HL-60/S4 treated with retinoic acid at 250 ng/mL for 4 days and 3 days (cell line): ENCODE data around the gene RGS19.

ENCODE experiments used
- in situ Hi-C: fragments of 300-500 bp; cut with MboI; formaldehyde crosslinking; loops from 2 replicates; pipeline ENCODE4 v1.7.0; 2022; ENCODE audit warnings: low sequenced_read_pairs

RGS19 gene

DNA sequence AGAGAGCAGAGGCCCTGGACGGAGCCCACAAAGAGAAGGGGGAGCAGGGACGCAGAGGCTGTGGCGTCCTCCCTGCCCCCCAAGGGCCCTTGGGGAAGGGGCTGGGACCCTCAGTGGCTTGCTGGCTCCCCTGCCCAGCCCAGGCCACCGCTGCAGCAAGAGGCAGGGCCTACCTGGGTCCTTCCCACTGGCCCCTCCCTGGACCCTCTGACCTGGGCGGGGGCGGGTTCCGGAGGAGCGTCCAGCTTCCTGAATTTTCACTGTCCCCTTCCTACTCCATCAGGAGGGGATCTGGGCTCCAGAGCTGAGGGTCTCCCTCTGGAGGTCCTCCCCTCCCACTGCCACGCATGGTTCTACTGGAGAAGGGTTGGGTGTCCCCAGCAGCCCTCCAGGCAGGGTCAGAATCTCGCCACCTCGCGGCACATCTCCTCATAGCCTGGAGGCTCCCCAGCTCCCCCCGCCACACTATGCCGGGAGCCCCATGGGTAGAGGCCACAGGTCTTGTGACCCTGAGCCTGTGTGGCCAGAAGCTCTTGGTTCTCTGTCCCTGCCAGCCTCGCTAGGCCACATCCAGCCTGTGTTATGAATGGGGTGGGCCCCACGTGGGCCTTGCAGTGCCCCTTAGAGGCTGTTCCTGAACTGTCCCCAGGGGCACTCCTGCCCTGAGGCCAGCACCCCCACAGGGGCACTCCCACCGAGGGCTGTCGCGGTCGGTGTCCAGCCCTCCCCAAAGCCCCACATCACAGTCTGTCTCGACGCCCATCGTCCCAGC lies 28.9 kb downstream of the RGS19 start:
- in situ Hi-C loops = no loop called here

DNA sequence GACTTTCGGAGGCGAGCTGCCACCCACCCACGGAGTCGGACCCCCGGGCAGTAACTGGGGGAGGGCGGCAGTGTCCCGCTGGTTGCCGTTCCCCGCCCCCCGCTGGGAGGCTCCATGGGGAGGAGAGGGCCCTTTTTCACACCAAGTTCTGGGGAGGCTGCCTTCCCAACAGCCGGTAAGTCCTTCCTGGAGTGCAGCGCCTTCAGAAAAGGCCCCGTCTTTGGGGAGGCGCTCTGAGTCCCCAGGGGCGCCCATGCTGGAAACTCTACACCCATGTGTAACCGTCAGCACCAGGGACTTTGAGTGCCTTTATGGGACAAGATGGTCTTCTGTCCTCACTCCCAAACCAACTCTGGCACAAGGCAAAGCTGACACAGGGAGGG lies 29.4 kb downstream of the RGS19 start:
- in situ Hi-C loops = no loop called here

DNA sequence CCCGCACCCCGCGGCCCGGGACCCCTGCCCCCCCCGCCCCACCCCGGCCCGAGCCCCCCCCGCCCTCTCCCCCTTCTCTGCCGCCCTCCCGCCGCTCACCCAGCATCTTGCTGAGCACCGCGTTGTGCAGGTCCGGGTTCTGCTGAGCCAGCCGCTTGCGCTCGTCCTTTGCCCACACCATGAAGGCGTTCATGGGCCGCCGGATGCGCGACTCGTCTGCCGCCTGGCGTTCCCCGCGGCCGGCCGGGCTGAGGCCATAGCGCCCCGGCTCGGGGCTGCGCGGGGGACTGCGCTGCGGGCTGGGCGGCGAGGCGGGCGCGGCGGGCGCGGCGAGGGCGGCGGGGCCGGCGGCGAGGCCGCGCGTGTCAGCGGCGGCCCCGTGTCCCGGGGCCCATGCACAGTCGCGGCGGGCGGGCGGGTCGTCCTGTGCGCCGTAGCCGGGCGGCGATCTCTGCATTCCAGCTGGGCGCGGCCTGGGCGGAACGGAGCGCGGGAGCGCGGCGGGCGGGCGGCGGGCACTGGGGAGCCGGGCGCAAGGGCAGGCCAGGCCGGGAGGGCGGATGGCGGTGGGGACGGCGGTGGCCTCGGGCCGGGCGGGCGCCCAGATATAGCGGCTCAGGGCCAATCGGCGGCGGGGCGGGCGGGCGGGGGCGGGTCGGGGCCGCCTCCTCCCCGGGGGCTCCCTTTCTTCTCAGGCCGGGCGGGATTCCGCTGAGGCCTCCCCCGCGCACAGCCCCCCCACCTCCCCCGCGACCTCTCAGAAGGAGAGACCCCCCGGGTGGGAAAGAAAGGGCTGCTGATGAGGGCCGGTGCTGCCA lies 30.0 kb downstream of the RGS19 start, which contains the start of gene SOX18:
TSS of gene SOX18 (minus strand) at position 580 of the 818 bp plus-strand sequence. CDS start at position 457, 123 bp downstream.
- in situ Hi-C loops = no loop called here

DNA sequence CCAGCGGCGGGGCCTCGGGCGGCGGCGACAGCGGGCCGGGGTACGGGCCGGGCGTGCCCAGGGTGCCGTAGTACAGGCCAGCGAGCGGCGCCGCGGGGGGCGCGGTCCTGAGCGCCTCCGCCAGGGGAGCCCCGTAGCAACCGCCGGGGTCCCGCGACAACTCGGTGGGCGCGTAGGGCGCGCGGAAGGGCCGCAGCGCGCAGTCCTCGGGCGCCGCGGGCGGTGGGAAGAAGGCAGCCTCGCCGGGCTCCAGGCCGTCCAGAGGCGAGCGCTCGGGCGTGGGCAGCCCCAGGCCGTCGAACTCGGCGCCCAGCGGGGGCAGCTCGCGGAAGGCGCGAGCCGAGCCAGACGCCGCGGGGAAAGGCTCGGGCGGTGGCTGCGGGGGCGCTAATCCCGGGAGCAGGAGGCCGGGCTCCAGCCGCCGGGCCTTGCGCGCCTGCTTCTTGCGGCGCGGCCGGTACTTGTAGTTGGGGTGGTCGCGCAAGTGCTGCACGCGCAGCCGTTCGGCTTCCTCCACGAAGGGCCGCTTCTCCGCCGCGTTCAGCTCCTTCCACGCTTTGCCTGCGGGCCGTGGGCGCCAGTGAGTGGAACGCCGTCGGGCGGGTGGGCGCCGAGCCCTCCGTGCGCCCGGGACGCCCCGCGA lies 30.8 kb downstream of the RGS19 start:
- in situ Hi-C loops = no loop called here

DNA sequence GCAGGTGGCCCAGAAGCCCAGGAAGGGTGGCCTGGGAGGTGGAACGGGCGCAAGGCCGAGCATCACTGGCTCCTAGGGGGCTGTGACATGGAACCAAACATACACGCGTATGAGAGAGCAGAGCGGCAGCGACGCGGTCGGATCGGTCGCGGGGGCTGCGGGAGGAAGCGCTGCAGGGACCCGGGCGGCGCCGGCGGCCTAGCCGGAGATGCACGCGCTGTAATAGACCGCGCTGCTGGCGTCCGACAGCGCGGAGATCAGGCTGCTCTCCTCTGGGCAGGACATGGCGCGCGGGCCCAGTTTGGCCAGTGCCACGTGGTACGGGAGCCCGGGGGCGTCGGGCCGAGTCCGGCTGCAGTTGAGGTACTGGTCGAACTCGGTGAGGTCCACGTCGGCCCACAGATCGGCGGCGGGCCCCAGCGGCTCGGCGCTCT lies 31.3 kb downstream of the RGS19 start:
- in situ Hi-C loops = no loop called here

DNA sequence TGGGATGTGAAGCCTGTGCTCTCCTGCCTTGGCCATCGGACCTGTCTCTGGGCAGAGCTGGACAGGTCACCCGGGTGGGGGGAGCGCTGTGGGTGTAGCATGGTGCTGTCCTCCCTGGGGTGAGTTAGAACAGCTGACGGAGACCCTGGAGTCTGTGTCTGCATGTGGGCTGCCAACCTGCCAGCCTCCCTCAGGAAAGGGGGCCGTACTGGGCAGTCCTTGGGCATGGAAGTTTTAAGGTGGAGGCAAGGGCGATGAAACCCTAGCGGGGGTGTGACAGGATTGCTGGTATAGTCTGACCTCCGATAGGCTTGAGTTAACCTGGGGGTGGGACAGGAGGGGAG lies 32.3 kb downstream of the RGS19 start:
- in situ Hi-C loops = no loop called here

DNA sequence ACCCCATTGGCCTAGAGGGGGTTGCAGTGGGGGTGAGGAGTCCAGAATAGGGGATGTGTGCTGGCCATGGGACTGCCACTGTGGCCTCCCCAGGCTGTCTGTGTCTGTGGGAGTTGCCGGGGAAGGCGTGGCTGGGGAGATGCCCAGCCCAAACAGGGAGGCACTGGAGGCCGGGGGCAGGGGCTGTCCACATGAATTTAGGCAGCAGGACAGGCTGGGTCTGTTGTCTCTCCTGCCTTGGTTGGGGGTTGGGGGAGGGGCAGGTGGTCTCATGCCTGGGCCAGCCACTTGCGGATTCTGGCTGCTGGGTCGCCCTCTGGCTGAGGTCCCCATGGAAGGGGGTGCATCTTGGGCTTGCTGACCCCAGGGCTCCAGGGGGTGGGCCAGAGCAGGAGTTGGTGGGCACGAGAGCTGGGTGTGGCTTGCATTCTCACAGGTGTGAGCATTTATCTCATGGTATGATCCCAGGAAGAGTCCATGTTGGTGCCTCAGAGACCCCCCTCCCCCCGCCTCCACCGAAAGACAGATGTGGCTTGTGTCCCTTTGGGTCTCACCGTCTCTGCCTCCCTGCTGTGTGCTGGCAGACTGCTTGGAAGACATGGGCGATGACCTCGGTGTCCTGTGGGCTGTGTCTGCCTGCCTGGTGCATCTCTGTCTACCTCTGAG lies 33.8 kb downstream of the RGS19 start:
- in situ Hi-C loops = no loop called here

DNA sequence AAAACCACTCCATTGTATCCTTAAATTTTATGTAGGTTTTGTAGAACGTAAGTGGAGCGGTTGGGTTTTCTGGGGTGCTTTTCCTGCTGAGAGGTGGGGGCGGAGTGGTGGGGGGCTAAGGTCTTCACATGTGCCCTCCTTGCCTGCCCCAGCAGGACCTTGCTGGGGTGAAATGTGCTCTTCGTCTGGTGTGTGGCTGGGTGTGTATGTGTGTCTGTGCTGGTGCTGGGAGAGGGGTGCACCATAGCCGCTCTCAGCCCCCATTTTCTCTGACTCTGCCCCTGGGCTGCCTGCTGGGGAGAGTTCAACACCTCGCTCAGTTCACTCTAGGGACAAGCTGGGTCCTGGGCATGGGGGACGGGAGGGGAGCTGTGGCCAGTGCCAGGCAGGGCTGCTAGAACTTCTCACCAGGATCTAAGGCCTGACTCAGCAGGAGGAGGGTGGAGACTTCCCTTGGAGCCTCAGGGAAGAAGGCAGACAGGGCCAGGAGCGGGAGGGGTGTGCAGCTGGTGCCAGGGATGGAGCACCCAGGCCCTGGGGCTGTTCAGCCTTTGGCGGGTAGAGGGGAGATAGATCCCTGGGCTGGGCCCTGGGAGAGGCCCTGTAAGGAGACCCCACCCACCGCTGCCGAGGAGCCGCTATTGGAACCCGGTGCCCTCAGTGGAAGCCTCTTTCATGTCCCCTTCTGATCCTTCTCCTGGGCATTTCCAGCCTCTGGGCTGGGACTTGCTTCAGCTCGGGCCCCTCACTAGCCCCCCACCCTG lies 34.7 kb downstream of the RGS19 start:
- in situ Hi-C loops = no loop called here

DNA sequence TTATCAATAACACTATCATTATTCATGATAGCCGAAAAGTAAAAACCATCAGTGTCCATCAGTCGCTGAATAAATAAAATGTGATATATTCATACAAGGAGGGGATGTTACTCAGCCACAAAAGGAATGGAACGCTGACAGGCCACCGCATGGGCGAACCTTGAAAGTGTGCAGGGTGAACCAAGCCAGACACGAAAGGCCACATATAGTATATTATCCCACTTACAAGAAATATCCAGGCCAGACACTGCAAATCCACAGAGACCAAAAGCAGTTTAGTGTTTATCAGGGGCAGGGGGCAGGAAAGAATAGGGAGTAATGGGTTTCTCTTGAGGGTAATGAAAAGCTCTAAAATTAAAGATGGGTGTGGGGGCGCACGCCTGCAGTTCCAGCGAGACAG lies 35.5 kb downstream of the RGS19 start:
- in situ Hi-C loops = no loop called here

DNA sequence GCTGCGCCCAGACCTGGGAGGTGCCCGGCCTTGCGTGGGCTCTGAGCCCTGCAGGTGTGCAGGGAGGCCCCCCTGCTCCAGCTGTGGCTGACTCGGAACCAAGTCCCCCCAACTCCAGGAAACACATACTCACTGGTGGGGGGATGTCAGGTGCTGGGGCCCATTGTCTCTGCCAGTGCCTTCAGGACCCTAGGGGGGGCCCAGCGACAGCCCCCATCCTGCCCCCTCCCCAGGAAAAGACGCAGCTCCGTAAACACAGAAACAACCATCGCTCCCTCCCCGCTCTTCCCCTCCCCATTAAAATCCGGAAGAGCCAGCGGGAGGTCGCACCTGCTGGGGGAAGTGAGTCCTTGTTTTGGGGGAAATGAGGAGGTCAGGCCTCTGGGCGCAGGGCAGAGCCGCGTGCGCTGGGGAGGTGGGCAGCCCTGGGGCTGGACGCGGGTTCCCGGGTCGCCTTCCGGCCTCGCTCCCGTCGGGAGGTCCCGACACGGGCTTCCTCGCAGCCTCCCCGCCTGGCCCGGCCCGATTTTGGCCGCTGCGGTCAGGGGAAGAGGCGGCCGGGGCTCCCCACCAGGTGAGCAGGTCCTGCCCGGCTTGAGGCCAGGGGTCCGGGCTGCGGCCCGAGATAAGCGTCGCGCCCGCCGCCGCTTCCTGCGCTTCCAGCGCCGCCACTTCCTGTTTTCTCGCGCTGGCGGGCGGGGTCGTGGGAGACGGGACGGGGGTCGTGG lies 37.1 kb downstream of the RGS19 start:
- in situ Hi-C loops = no loop called here

DNA sequence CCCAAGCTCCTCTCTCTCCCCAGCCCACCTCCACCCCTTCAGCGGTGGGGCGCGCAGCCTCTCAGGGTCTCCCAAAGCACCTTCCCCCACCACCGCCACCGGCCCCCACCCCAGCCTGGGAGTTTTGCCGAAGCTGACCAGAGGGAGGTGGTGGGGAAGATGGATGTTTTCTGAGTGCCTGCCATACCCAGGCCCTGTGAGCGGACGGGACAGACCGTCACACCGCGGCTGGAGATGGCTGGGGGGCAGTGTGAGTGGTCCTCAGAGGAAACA lies 37.6 kb downstream of the RGS19 start:
- in situ Hi-C loops = no loop called here

DNA sequence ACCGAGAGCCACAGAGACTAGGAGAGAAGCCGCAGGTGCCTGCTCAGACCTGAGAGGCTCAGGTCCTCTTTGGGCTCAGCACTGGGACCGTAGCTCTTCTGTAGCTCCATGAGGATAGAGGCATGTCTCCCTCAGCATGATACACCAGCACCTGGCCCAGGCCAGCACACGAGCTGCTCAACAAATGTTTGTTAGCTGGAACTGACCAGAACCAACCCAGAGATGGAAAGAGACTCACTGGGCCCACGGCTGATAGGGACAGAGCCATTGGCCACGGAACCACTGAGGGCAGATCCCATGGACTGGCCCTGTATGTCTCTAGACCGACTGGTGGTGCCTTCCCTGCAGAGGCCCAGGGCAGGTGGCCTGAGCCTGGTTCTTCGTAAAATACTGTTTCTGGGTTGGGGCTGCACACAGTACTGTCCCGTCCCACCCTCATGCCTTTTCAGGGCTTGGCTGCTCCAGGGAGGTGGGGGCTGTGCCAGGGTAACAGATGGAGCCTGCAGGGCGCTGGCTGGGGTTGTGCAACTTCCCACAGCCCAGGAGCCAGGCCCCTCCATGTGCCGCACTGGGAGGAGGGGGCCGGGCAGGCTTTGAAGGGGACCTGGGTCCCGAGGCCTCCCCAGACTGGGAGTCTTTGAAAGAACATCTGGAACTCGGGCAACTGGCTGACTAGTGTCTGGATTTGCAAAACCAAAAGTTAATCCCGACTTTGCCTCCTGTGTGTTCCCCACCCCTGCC lies 38.1 kb downstream of the RGS19 start:
- in situ Hi-C loops = no loop called here

DNA sequence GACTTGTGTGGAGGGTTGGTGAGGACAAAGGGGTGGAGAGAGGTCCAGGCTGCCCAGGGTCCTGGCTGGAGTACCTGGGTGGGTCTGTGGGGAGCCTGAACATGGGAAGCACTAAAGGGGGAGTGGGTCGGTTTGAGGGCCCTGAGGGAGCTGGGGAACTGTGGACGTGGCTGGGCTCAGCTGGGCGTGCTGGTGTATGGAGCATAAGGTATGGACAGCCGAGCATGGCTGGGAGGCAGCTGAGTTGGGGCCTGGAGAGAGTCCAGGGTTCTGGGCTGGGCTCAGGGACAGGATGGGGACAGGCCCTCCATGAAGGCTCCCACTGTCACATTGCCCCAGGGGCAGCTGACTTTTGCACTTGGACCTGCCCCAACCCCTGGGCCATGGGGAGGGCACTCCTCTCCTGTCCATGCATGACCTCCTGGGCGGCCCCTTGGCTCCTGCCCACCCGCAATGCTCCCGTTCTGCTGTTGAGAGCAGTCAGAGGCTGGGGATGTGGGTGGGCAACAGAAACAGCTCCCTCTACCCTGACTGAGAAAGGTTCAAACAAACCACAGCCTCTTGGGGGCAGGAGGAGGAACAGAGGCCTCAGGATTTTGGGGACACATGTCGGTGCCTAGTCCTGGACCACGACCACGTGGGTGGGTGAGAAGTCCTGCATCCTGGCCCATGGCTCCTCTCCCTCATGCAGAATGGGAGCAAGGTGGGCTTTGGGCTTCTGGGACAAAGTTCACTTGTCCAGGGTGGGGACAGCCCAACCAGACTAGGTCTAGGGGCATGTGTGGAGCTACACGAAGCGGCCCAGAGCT lies 38.9 kb downstream of the RGS19 start:
- in situ Hi-C loops = no loop called here

DNA sequence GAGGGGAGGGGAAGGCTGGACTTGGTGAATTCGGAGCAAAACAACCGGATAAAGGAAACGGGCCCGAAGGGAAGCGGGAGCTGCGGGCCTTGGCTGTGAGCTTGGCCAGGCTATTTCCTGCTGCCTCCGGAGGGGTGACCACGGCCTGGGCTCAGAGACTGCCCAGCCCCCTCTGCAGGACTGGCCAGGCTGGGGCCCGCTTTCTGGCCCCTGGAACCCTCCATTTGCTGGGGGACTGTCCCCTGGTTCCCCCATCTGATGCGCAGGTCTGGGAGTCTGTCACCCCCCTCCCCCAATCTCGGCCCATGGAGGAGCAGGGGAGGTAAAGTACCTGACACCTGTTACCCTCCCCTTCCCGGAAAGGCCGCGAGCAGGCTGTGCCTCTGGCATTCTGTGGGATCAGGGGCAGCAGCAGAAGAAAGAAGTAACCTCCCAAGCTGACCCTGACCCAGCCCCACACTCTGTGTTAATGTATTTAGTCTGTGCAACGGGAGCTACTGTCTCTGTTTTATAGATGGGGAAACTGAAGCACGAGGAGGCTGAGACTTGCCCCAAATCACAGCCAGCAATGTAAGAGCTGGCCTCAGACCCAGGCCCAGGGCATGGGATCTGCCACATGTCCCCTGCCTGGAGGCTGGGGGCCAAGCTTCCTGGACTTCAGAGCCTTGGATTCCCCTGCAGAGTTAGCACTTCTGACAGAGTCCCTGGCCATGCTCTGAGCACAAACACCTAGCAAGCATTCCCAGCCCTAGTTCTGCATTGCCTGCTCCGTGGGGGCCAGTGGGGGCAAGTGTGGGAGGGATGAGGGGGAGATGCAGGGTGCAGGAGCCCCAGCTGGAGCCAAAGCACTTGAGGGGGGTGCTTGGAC lies 39.8 kb downstream of the RGS19 start:
- in situ Hi-C loops = no loop called here

DNA sequence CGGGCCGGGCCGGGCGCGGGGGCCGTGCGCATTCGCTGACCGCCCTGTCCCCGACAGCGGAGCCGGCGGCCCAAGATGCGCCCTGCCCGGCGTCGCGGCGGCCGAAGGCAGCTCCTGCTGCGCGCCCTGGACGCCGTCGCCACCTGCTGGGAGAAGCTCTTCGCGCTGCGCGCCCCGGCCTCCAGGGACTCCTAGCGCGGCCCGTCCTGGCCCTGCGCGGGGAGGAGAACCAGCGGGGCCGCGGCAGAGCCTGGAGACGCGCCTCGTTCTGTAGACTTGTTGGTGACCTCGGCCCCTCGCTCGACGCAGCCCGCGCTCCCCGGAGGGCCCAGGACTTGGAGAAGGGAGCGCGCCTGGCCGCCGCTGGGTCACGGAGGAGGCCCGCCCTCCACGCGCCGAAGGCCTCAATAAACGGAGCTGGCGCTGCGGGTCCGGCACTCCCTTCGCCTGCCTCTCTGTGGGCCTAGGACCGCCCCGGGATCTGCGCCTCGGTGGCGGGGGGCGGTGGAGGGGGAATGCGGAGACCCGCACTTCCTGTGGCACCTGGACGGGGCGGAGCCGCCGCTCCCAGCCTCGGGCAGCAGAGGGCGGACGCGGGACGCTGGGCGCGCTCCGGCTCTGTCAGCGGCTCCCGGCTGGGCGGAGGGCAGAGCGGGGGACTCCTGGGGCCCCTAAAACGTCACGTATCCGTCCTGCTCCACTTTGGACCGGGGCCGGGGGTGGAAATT lies 40.6 kb downstream of the RGS19 start:
- in situ Hi-C loops = no loop called here

DNA sequence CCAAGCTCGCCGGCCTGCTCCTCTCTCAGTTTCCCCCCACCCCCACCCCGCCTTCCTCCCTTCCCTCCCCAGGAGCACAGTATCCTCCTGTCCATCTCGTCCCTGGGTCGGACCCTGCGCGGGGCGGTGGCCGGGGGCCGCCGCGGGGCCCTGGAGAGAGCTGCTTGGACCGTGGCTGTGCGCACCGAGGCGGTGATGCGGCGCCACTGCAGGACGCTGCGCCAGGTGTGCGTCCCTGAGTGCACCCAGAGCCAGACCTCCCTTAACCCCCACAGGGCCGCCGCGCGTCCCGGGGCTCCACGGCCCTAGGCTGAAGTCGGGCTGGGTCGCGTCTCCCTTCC lies 41.1 kb downstream of the RGS19 start:
- in situ Hi-C loops = no loop called here
